Measurements from ENCODE around the gene MED14.

DNA sequence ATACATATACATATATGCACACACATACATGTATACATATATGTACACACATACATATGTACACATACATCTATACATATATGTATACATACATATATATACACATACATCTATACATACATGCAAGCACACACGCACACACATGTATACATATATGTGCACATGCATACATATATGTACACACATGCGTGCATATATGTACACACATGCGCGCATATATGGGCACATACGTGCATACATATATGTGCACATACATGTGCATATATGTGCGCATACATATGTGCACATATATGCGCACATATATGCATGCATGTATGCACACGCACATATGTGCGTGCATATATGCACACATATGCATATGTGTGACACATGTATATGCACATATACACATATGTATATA is 119.4 kb downstream of the MED14 start:
- TF ChIP-seq, protein P1, sequence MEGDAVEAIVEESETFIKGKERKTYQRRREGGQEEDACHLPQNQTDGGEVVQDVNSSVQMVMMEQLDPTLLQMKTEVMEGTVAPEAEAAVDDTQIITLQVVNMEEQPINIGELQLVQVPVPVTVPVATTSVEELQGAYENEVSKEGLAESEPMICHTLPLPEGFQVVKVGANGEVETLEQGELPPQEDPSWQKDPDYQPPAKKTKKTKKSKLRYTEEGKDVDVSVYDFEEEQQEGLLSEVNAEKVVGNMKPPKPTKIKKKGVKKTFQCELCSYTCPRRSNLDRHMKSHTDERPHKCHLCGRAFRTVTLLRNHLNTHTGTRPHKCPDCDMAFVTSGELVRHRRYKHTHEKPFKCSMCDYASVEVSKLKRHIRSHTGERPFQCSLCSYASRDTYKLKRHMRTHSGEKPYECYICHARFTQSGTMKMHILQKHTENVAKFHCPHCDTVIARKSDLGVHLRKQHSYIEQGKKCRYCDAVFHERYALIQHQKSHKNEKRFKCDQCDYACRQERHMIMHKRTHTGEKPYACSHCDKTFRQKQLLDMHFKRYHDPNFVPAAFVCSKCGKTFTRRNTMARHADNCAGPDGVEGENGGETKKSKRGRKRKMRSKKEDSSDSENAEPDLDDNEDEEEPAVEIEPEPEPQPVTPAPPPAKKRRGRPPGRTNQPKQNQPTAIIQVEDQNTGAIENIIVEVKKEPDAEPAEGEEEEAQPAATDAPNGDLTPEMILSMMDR (IDR thresholded peaks at IDR 0.05), result no peak
- TF ChIP-seq POLR2A (IDR thresholded peaks at IDR 0.05), result no peak

Data from testis (tissue), 2 donors.